Endothelial cell of umbilical vein (primary cell): ENCODE measurements around the gene C16orf95. TPM values are rescaled to one million over a fixed set of nuclear protein-coding genes. Genes with fewer than 3 reads are reported as not detected.

Experiments used
- BruUV-seq: library from RNA; stranded (reverse); fragments of 400-500 nt; replicated peaks from 2 replicates; lab custom pipeline; 2021; lab: Mats Ljungman, UMichigan
- CTCF ChIA-PET: fragments of 300-600, 350-600 bp; sonication (Branson Sonifier 250); formaldehyde crosslinking; loops from one replicate; lab custom pipeline; 2021; ENCODE audit warnings: antibody characterized with exemption, inconsistent platforms; lab: Charles Lee
- POLR2A ChIA-PET: fragments of 300-600, 350-600 bp; sonication (Branson Sonifier 250); formaldehyde crosslinking; loops from one replicate; lab custom pipeline; 2021; ENCODE audit warnings: antibody characterized with exemption, inconsistent platforms; lab: Charles Lee
- DNase-seq: peaks from one replicate; pipeline ENCODE4 v3.0.0-alpha.2; 2011; ENCODE audit warnings: low read depth, low spot score
- FAIRE-seq: peaks from 2 replicates; lab custom pipeline; 2011; peaks lifted over from hg19 to GRCh38; lab: Jason Lieb, UNC
- H2AFZ ChIP-seq: 2 replicates; pipeline ENCODE4 v1.6.0; 2012; ENCODE audit warnings: low read depth, low read length, control low read depth, inconsistent platforms
- H3K27ac ChIP-seq: 2 replicates; pipeline ENCODE4 v1.5.1; 2011; ENCODE audit warnings: low read depth, mild to moderate bottlenecking, control low read depth, low read length, moderate library complexity; ENCODE audit not compliant: insufficient read depth
- H3K27me3 ChIP-seq, 2 experiments: 2 replicates each; pipeline versions ENCODE4 v1.6.0 to v1.6.1; 2011; ENCODE audit warnings: low read length in 2 of 2, mixed read lengths in 1 of 2; ENCODE audit not compliant: control insufficient read depth in 2 of 2, insufficient read depth in 2 of 2
- H3K36me3 ChIP-seq, 2 experiments: 2 replicates in 1 of 2; 3 replicates in 1 of 2; pipeline ENCODE4 v1.5.1; 2011; ENCODE audit warnings: low read length in 2 of 2, mild to moderate bottlenecking in 1 of 2, moderate library complexity in 1 of 2; ENCODE audit not compliant: control insufficient read depth in 2 of 2, insufficient read depth in 2 of 2; ENCODE audit errors: extremely low read depth in 1 of 2
- H3K4me1 ChIP-seq: 3 replicates; pipeline ENCODE4 v1.5.1; 2011; ENCODE audit warnings: mild to moderate bottlenecking, low read length; ENCODE audit not compliant: control insufficient read depth, insufficient read depth; ENCODE audit errors: extremely low read depth
- H3K4me2 ChIP-seq: 2 replicates; pipeline ENCODE4 v1.6.1; 2011; ENCODE audit warnings: low read length, control low read depth, mixed read lengths; ENCODE audit not compliant: insufficient read depth
- H3K4me3 ChIP-seq, 3 experiments: fragments of 200-600 bp in 1 of 3; sonication (generic), shearing (Covaris generic) in 1 of 3; replicated peaks in 1 of 3; 2 replicates each; pipeline ENCODE4 v1.5.1; 2011 to 2016; ENCODE audit warnings: control low read depth in 3 of 3, low read length in 3 of 3, mild to moderate bottlenecking in 2 of 3, inconsistent platforms in 1 of 3, low read depth in 1 of 3, moderate library complexity in 1 of 3; ENCODE audit not compliant: insufficient read depth in 1 of 3
- H3K79me2 ChIP-seq: 2 replicates; pipeline ENCODE4 v1.6.0; 2012; ENCODE audit warnings: low read length, inconsistent platforms; ENCODE audit not compliant: control insufficient read depth, insufficient read depth
- H3K9ac ChIP-seq: replicated peaks from 2 replicates; pipeline ENCODE3; 2011; ENCODE audit warnings: low read length, control low read depth; ENCODE audit not compliant: insufficient read depth; ENCODE audit errors: extremely low read depth
- H3K9me1 ChIP-seq: replicated peaks from 3 replicates; pipeline ENCODE4 v1.6.0; 2011; ENCODE audit warnings: mild to moderate bottlenecking, low read length; ENCODE audit not compliant: control insufficient read depth, insufficient read depth; ENCODE audit errors: extremely low read depth
- H3K9me3 ChIP-seq: replicated peaks from 2 replicates; pipeline ENCODE4 v1.5.1; 2012; ENCODE audit warnings: low read length, inconsistent platforms; ENCODE audit not compliant: control insufficient read depth, insufficient read depth
- H4K20me1 ChIP-seq: replicated peaks from 2 replicates; pipeline ENCODE3; 2011; ENCODE audit warnings: mild to moderate bottlenecking, low read length; ENCODE audit not compliant: control insufficient read depth, insufficient read depth; ENCODE audit errors: extremely low read depth
- CTCF ChIP-seq, 2 donors: IDR thresholded peaks; 1 replicate in 1 of 2; 2 replicates in 1 of 2; pipeline ENCODE4 v1.5.1; 2011; ENCODE audit warnings: low read length in 2 of 2, mild to moderate bottlenecking in 2 of 2, moderate library complexity in 2 of 2, control low read depth in 1 of 2, inconsistent platforms in 1 of 2, low read depth in 1 of 2; ENCODE audit not compliant: insufficient read depth in 1 of 2; ENCODE audit errors: extremely low read depth in 1 of 2
- EZH2 ChIP-seq: IDR thresholded peaks from 2 replicates; pipeline ENCODE4 v1.6.1; 2012; ENCODE audit warnings: borderline replicate concordance, low read depth, mild to moderate bottlenecking, moderate library complexity, low read length, inconsistent platforms; ENCODE audit not compliant: severe bottlenecking
- FOS ChIP-seq: IDR thresholded peaks from 2 replicates; pipeline ENCODE4 v1.6.1; 2011; ENCODE audit warnings: mild to moderate bottlenecking, low read length, moderate library complexity, borderline replicate concordance; ENCODE audit not compliant: insufficient read depth
- GATA2 ChIP-seq: IDR thresholded peaks from 2 replicates; pipeline ENCODE4 v1.7.0; 2011; ENCODE audit warnings: low read depth, mild to moderate bottlenecking, moderate library complexity, mixed read lengths, low read length; ENCODE audit not compliant: insufficient read length, insufficient read depth
- JUN ChIP-seq: IDR thresholded peaks from 2 replicates; pipeline ENCODE4 v1.6.1; 2011; ENCODE audit warnings: borderline replicate concordance, low read depth; ENCODE audit not compliant: insufficient read length, insufficient read depth
- MYC ChIP-seq: IDR thresholded peaks from one replicate; pipeline ENCODE4 v1.6.1; 2011; ENCODE audit warnings: mild to moderate bottlenecking, low read depth, low read length
- POLR2A ChIP-seq: IDR thresholded peaks from 2 replicates; pipeline ENCODE4 v1.6.1; 2012; ENCODE audit warnings: low read depth, mild to moderate bottlenecking, control low read depth, low read length
- POLR2AphosphoS5 ChIP-seq: IDR thresholded peaks from 2 replicates; pipeline ENCODE4 v1.6.1; 2012; ENCODE audit warnings: low read depth, mild to moderate bottlenecking, control low read depth, low read length, moderate library complexity; ENCODE audit not compliant: insufficient read depth
- dilution Hi-C: fragments of 300-500 bp; cut with MboI; formaldehyde crosslinking; loops from one replicate; pipeline ENCODE4 v1.15.0; 2019; ENCODE audit warnings: low sequenced_read_pairs; ENCODE audit not compliant: extremely low pct_ligation_motif_present
- intact Hi-C: fragments of 100-400 bp; cut with micrococcal nuclease; formaldehyde crosslinking; loops from one replicate; pipeline ENCODE4 v1.10.0; 2022
- polyA plus RNA-seq, 4 experiments: library from polyadenylated mRNA; depleted of rRNA in 3 of 4; stranded (reverse) in 3 of 4; unstranded in 1 of 4; fragments of >200 nt; gene quantifications; 2 replicates each; pipeline versions ENCODE4 v1.2.1 to v1.2.3, GENCODE V29; 2011 to 2012; ENCODE audit warnings: missing spikeins in 1 of 4
- total RNA-seq: library from RNA; stranded (reverse); gene quantifications from 2 replicates; pipeline ENCODE4 v1.2.3, GENCODE V29; 2021
- TF ChIP-seq, protein P1 (sequence below): IDR thresholded peaks from 2 replicates; pipeline ENCODE4 v1.6.1; 2011; ENCODE audit not compliant: insufficient read depth, insufficient read length

C16orf95 gene
- total and polyA plus RNA-seq, 2 donors (not counting 3 experiments of a cell fraction or from before 2014, with no cell fraction given) = 4.0 to 6.6 TPM

- dilution Hi-C loops = no loop called here
Observed at GRCh38 chr16:87353613-87354012, 36.4 kb upstream of the C16orf95 start.

More at GRCh38 chr16:87353613-87354012, 36.4 kb upstream of the C16orf95 start:
- H3K4me3 ChIP-seq = no peak overlapping the region
- intact Hi-C loops = no loop called here
- TF ChIP-seq, protein P1, sequence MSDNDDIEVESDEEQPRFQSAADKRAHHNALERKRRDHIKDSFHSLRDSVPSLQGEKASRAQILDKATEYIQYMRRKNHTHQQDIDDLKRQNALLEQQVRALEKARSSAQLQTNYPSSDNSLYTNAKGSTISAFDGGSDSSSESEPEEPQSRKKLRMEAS = no peak
- TF ChIP-seq GATA2 (no peak), FOS (no peak), POLR2A (no peak), CTCF (IDR thresholded peaks at IDR 0.05; ENCODE audit: extremely low read depth in 1 of 2, insufficient read depth in 1 of 2, low read depth in 1 of 2, low read length in 2 of 2) (no peak), EZH2 (no peak), MYC (no peak), JUN (no peak), POLR2AphosphoS5 (no peak)
- no peak overlapping the region for H2AFZ ChIP-seq
- no peak overlapping the region for H3K9ac ChIP-seq
- no peaks in the 10 kb centered on the region for H3K27me3 ChIP-seq
- no peaks in the 10 kb centered on the region for H4K20me1 ChIP-seq
- no peaks in the 10 kb centered on the region for H3K9me3 ChIP-seq
- H3K4me2 ChIP-seq = no peak overlapping the region
- H3K4me1 ChIP-seq = no peaks in the 10 kb centered on the region
- FAIRE-seq (no peak), DNase-seq (no peak)
- no peak overlapping the region for H3K27ac ChIP-seq
- no peaks in the 10 kb centered on the region for H3K79me2 ChIP-seq
- BruUV-seq = no TSS peak
- POLR2A ChIA-PET = no interaction called here
- CTCF ChIA-PET = no interaction called here
- H3K9me1 ChIP-seq = no peaks in the 10 kb centered on the region
- H3K36me3 ChIP-seq = peaks cover 5 to 9% of the 10 kb centered on the region in 2 experiments
